HG03095 (cell line): ENCODE measurements around the gene VENTX.
"Not testable (repeated sequence)": the region's sequence is repeated elsewhere in the genome, so short reads cannot be mapped to it uniquely, and the experiment has no call there.

ENCODE experiments used
- ATAC-seq: cut with Tn5 transposase; IDR thresholded peaks from one replicate; pipeline ENCODE4 v1.9.1; 2021; ENCODE audit warnings: moderate library complexity; ENCODE audit not compliant: unreplicated experiment

The VENTX gene

GRCh38 chr10:133234796-133235195, 2.9 kb upstream of the VENTX start:
- not testable (repeated sequence) for ATAC-seq

- ATAC-seq = no peak
Measured at GRCh38 chr10:133235265-133235855, 2.3 kb upstream of the VENTX start.

- ATAC-seq = no peak
Measured at GRCh38 chr10:133235932-133236331, 1.7 kb upstream of the VENTX start.

- ATAC-seq = no peak
Measured at GRCh38 chr10:133236401-133237240, 1.0 kb upstream of the VENTX start.

- no peak for ATAC-seq
Measured at GRCh38 chr10:133237241-133237587, 441 bp upstream of the VENTX start.

GRCh38 chr10:133238466-133238804, 780 bp downstream of the VENTX start:
- no peak for ATAC-seq

- ATAC-seq = no peak
Measured at GRCh38 chr10:133239990-133240389, 2.3 kb downstream of the VENTX start.

- no peak for ATAC-seq
Measured at GRCh38 chr10:133241501-133242205, 4.0 kb downstream of the VENTX start.

GRCh38 chr10:133242611-133243356, 5.1 kb downstream of the VENTX start:
- ATAC-seq = no peak

GRCh38 chr10:133243593-133243992, 5.9 kb downstream of the VENTX start:
- no peak for ATAC-seq

- no peak for ATAC-seq
Measured at GRCh38 chr10:133245439-133246235, 8.0 kb downstream of the VENTX start.

GRCh38 chr10:133246236-133246626, 8.6 kb downstream of the VENTX start:
- ATAC-seq = no peak

- ATAC-seq = no peak
Measured at GRCh38 chr10:133247681-133248333, 10.2 kb downstream of the VENTX start.

GRCh38 chr10:133248334-133248715, 10.7 kb downstream of the VENTX start:
- no peak for ATAC-seq

- ATAC-seq = no peak
Measured at GRCh38 chr10:133249094-133249780, 11.6 kb downstream of the VENTX start.

GRCh38 chr10:133249975-133250754, 12.5 kb downstream of the VENTX start:
- no peak for ATAC-seq

GRCh38 chr10:133251388-133252222, 13.9 kb downstream of the VENTX start:
- no peak for ATAC-seq

- ATAC-seq = no peak
Measured at GRCh38 chr10:133252223-133252552, 14.5 kb downstream of the VENTX start.
